ENCODE data around the gene SPNS2.

GRCh38 chr17:4540687-4541327, 42.1 kb downstream of the SPNS2 start:
- TF ChIP-seq SUZ12 (IDR thresholded peaks at IDR 0.05; ENCODE audit: extremely low read depth, insufficient read depth, insufficient read length) (no peak), YY1 (IDR thresholded peaks at IDR 0.05; ENCODE audit: insufficient read depth, insufficient read length) (no peak)

All from NT2/D1 (cell line).